H7 (cell line): ENCODE measurements around the gene FBXO38. TPM values are rescaled to one million over a fixed set of nuclear protein-coding genes. Genes with fewer than 3 reads are reported as not detected.

Experiments
- DNase-seq: peaks from one replicate; pipeline ENCODE4 v3.0.0; 2012
- H3K27me3 ChIP-seq: 2 replicates; pipeline ENCODE4 v1.6.0; 2011; ENCODE audit warnings: mild to moderate bottlenecking, low read length; ENCODE audit not compliant: control insufficient read depth, insufficient read depth
- H3K36me3 ChIP-seq: replicated peaks from 2 replicates; pipeline ENCODE4 v1.5.1; 2011; ENCODE audit warnings: low read length; ENCODE audit not compliant: control insufficient read depth, insufficient read depth
- H3K4me3 ChIP-seq: 2 replicates; pipeline ENCODE4 v1.5.1; 2011; ENCODE audit warnings: low read depth, mild to moderate bottlenecking, control low read depth, low read length, moderate library complexity; ENCODE audit not compliant: insufficient read depth
- total RNA-seq: library from RNA; depleted of rRNA; stranded (reverse); fragments of >200 nt; shearing (Covaris generic); gene quantifications from 2 replicates; pipeline ENCODE4 v1.2.3, GENCODE V29; 2014

The FBXO38 gene
- total RNA-seq, 1 experiment from 2014 or later = 29.4 TPM

DNA sequence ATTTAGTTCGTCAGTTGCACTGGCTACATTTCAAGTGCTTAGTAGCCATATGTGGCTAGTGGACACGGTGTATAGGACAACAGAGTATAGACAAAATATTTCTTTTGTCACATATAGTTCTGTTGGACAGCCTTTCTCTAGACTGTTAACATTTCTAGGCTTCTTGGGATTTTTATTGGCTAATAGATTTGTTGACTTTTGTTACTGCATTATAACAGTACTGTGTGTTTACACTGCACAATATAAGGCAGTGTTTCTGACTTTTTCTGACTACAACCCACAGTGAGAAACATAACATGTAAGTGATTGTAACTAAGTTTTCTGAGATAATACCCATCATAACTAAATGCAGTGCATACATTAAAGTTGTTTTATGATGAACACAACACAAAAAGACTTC is 11.3 kb downstream of the FBXO38 start:
- no peaks in the 10 kb centered on the region for H3K27me3 ChIP-seq
- no peak for DNase-seq
- no peak overlapping the region for H3K4me3 ChIP-seq
- no peaks in the 10 kb centered on the region; the same call in 1 of the 2 replicates for H3K36me3 ChIP-seq

DNA sequence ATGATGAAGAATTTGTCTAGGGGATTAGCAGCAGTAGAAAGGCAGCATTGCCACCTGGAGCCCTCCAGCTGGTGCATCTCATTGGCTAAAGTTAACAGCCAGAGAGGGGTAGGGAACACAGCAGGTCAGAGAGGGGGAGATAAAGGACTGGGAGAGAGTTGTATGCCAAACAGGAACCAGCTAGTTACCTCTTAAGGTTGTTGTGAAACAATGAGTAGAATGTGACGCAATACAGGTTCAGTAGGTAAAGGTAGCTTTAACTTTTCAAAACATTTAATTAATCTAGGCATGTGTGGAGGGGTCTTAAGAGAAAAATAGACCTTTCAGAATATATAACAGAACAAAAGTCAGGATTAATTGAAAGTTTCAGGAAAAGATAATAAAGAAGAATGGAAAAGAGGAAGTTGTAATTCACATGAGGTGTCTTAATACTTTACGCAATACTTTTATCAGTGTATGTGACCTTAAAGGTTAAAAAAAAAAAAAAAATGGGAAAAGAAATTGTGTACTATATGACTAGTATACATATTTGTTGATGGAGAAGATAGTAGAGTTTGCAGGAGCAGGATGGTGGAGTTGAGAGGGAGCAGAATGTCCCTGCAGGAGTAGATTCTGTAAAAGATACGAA is 14.3 kb downstream of the FBXO38 start:
- no peak overlapping the region for H3K4me3 ChIP-seq
- peak; percentile 70 for DNase-seq
- H3K36me3 ChIP-seq = peaks cover 2% of the 10 kb centered on the region
- no peaks in the 10 kb centered on the region for H3K27me3 ChIP-seq

DNA sequence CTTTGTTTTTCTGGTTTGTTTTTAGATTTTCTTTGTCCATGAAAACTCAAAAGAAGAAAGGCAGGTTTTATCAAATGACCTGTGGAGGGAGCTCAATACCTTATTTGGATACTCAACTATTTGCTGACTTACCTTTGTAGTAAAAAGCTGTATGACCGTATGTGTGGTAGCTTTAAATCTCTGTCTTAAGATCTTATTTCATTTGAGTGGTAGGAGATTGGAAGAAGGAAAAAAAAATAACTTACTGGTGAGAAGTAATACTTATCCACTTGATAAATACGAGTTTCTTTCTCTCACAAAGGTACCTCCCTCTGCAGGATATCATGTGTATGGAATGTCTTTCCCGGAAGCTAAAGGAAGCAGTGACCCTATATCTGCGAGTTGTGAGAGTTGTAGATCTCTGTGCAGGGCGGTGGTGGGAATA is 15.0 kb downstream of the FBXO38 start:
- no peak overlapping the region for H3K4me3 ChIP-seq

DNA sequence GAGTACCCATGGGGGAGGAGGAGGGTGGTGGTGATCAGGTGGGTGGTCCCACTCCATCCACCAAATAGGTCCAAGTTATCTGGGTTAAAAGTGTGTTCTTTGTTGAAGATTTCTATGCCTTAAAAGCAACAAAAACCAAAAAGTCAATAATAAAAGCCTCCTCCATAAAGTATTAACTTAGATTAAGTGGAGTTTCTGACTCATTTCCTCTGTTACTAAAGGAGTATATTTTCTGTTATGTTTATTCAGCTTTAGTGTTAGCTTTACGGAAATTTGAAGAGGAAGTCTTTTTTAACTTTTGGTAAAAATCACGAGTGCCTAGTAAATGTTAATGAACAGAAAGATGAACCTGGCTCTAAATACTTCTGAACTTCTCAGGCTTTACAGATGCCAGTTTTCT is 17.8 kb downstream of the FBXO38 start:
- Histone ChIP-seq H3K36me3 (peaks cover 6% of the 10 kb centered on the region), H3K27me3 (no peaks in the 10 kb centered on the region), H3K4me3 (no peak overlapping the region)
- no peak for DNase-seq

More for the DNA sequence above, 15.0 kb downstream of the FBXO38 start:
- H3K27me3 ChIP-seq = no peaks in the 10 kb centered on the region
- DNase-seq = peak; percentile 8
- peaks cover 2% of the 10 kb centered on the region for H3K36me3 ChIP-seq

DNA sequence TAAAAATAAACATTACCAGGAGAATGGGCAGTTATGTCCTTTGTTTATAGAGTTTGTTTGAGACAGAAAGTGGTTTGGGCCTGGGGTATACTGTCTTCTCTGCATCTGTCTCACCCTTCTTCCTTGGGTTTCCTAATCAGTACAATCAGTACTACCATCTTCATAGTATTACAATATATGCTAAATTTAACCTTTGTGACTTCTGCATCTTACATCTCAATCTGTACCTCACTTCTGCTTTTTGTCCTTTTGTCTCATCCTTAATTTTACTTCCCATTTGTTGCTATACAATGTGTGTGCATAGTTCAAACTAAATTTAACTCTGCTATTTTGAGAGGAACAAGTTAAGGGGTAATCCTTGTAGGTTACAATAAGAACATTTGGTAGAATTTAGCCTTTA is 19.6 kb downstream of the FBXO38 start:
- H3K36me3 ChIP-seq = peaks cover 6% of the 10 kb centered on the region
- H3K4me3 ChIP-seq = no peak overlapping the region
- DNase-seq = no peak
- no peaks in the 10 kb centered on the region for H3K27me3 ChIP-seq

DNA sequence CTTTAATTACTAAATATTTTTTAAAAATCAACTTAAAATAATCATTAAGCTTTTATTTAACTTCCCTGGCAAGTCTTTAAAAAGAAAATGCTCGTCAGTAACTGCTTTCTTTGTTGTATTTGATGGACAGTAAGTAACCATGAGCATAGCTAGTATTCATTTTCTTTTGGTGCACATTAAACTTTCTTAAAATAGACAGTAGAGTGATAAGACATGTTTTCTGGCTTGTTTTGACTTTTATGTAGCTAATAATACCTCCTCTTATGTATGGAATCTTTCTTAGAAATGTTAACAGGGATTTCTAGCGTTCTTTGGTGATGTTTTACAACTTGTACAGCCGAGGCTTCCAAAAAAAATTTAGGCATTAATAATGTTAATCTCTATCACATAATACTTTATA is 22.6 kb downstream of the FBXO38 start:
- H3K4me3 ChIP-seq = no peak overlapping the region
- peaks cover 17% of the 10 kb centered on the region for H3K36me3 ChIP-seq

DNA sequence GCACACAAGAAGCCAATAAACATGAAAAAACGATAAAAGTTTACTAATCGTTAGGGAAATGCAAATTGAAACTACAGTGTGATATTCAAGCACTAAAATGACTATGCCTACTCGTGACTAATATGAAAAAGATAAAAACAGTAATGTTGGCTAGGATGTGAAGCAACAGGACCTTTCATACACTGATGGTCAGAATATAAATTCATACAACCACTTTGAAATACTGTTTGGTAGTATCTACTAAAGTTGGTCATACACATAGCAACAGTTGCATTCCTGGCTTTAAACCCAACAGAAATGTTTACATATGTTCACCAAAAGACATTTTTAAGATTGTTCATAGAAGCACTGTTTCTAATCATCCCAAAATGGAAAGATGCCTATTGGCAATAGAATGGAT is 24.3 kb downstream of the FBXO38 start:
- H3K4me3 ChIP-seq = no peak overlapping the region
- DNase-seq = no peak
- H3K36me3 ChIP-seq = peaks cover 18% of the 10 kb centered on the region
- H3K27me3 ChIP-seq = no peaks in the 10 kb centered on the region

More for the DNA sequence above, 22.6 kb downstream of the FBXO38 start:
- DNase-seq = no peak
- H3K27me3 ChIP-seq = no peaks in the 10 kb centered on the region

DNA sequence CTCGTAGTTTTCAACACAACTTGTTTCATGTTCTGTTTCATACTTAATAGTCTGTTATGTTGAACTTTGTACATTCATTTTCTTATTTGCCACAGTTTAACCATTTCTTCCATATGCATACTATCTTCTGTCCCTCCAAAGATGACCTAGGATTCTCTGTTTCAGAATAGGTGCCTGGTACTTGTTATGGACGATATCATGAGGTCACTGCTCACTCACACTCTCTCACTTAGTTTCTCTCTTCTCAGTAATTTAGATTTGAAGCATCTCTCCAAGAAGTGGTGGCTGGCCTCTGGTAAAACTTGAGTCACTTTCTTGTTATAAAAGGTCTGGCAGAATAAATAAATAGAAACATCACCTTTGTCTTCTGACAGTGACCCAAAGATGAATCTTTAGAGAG is 28.4 kb downstream of the FBXO38 start:
- Histone ChIP-seq H3K4me3 (no peak overlapping the region), H3K36me3 (peaks cover 21% of the 10 kb centered on the region), H3K27me3 (no peaks in the 10 kb centered on the region)
- DNase-seq = no peak

DNA sequence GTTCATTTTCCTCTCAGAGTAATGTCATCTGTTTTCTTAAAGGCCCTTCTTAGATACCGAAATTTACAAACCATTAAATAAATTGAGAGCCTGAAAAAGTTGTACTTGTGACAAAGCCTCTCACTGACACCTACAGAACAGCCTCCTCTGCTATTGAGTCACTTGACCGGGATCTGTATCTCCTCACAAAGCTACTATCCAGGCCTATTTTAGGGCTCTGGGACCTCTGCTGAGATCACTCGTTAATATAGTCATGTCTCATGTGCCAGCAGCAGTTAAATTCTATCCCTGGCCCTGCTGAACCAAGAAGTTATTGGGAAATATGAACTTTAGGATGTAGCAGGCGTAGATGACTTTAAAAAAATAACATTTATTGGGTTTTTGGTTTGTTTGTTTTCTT is 31.1 kb downstream of the FBXO38 start:
- no peak for DNase-seq
- Histone ChIP-seq H3K27me3 (no peaks in the 10 kb centered on the region), H3K36me3 (peaks cover 27% of the 10 kb centered on the region), H3K4me3 (no peak overlapping the region)

DNA sequence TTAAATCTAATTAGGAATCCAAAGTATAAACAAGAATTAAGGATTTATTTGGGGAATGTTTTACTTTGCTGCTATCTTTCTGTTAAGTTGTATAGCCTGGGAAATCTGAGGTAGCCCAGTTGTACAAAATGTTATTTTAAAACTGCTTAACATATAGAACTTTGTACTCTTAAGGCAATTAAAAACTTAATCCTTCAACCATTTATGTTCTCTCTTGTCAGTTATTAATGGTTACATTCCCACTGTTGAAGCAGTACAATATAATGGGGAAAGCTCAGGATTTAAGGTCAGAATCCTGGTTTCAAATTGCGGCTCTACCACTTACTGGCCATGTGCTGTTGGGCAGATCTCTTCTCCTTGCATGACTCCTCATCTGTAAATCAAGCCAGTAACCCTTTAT is 32.7 kb downstream of the FBXO38 start:
- Histone ChIP-seq H3K36me3 (peaks cover 18% of the 10 kb centered on the region), H3K27me3 (no peaks in the 10 kb centered on the region), H3K4me3 (no peak overlapping the region)
- DNase-seq = no peak

DNA sequence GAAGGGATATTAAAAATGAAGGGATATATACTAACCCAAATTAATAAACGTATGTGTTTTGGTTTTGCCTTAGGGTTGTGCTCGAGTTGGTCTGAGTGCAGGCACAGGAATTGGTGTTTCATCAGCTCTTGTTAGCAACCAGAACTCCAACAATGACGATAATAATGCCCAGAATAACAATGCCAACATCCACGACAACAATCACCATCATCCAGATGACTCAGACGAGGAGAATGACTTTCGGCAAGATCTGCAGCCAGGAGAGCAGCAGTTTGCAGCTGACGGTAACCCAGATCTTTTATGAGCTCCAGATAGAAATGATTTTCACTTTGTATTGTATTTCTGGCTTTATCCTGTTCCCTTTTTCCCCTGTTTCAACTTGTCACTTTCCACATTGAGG is 33.2 kb downstream of the FBXO38 start:
- DNase-seq = no peak
- no peak overlapping the region for H3K4me3 ChIP-seq
- no peaks in the 10 kb centered on the region for H3K27me3 ChIP-seq
- peaks cover 18% of the 10 kb centered on the region for H3K36me3 ChIP-seq

DNA sequence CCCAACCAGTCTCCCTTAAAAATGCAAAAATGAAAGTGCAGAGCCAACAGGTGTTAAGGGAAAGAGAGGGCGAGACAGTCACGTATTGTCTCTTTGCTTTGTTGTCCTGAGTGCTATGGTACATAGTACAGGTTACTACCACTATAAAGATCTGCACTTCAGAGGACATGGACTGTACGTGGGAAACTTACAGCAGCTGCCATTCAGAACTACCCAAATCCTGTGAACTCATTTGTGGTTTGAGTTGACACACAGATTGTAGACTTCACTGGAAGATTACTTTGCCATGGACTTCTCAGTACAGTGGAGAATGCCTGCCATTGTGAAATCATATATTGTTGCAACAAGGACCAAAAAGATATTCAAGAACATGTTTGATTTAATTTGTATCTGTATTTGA is 34.8 kb downstream of the FBXO38 start:
- Histone ChIP-seq H3K27me3 (no peaks in the 10 kb centered on the region), H3K36me3 (peaks cover 15% of the 10 kb centered on the region), H3K4me3 (no peak overlapping the region)
- no peak for DNase-seq

DNA sequence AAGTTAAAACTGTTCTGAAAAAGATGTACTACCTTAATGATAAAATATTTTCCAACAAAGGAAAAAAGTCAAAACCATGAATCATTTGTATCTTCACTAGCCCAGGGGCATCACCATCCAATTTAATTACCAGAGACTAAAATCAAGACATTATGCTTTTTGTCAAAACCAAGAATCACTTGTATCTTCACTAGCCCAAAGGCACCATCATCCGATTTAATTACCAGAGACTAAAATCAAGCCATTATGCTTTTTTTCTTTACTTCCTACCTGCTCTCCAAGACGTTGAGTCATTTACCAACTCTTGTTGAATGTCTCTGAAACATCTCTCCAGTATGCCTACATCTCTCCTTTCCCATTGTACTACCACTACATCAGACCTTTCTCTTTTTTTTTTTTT is 37.9 kb downstream of the FBXO38 start:
- Histone ChIP-seq H3K4me3 (no peak overlapping the region), H3K36me3 (peaks cover 23% of the 10 kb centered on the region), H3K27me3 (no peaks in the 10 kb centered on the region)
- DNase-seq = no peak

DNA sequence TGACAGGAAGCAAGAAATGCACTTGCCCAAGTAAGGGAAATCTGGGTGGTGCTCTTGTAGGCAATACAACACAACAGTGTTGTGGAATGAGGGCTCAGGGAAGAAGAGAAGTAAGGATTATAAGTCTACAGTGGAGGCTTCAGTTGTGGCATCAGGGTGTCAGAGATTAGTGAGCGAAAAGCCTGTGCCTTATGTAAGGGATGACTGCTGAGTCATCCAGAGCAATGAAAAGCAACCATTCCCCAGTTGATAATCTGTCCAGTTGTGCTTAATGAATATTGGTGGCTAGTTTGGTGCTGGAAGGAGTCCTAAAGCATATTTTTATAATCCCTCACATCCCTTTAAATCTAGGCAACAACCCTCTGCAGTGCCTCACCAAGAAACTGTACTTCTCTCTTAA is 42.0 kb downstream of the FBXO38 start:
- Histone ChIP-seq H3K27me3 (no peaks in the 10 kb centered on the region), H3K4me3 (no peak overlapping the region), H3K36me3 (peaks cover 21% of the 10 kb centered on the region)
- DNase-seq = no peak

DNA sequence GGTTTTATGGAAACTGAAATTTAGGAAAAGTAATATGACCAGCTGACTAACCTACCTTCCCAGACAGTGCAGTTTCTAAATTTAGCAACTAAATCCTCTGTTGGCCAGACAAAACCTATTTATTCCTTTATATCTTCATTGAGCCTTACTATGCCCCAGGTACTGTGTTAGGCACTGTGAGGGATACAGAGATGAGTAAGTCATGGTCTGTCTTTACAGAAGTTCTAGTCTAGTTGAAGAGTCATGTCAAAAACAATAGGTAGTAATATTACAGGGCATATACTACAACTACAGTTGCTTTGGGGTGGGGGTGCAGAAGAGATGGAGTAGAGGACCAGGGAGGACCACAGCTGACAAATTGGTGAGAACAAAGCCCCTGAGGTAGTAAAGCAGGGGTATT is 42.8 kb downstream of the FBXO38 start:
- Histone ChIP-seq H3K4me3 (no peak overlapping the region), H3K36me3 (peaks cover 21% of the 10 kb centered on the region), H3K27me3 (no peaks in the 10 kb centered on the region)
- DNase-seq = no peak
